ENCODE results near the gene ARHGEF1.

DNA sequence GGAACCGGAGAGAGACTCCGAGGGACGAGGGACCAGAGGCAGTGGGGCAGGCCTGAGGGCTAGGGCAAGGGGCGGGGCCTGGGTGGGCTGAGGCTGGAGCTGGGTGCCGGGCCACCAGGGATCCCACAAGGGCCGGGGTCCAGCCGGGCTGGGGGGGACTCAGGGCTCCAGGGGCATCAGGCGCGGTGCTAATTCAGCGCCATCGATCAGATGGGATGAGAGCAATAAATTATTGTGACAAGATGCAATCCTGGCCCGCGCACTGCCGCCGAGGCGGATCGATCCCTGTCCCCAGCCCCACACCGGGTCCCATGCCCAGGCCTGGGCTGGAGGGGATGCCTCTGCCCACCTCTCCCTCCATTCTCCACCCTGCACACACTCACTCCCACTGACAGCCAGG, 39.6 kb downstream of the ARHGEF1 start:
- TF ChIP-seq ZNF274 (IDR thresholded peaks at IDR 0.05; ENCODE audit: low read depth, low read length) (no peak), SUZ12 (IDR thresholded peaks at IDR 0.05; ENCODE audit: extremely low read depth, insufficient read depth, insufficient read length) (no peak), YY1 (IDR thresholded peaks at IDR 0.05; ENCODE audit: insufficient read depth, insufficient read length) (no peak)
